CD4-positive, alpha-beta T cell treated with Interferon alpha-2 for 1 hour (primary cell): Measurements from ENCODE around the gene RPS3.
A peak's percentile ranks its signal among the peaks of the same experiment; 100 is the strongest.

Source experiments
- DNase-seq, 2 donors: peaks; one replicate each; pipeline ENCODE4 v3.0.0-alpha.2; 2020 to 2022

Gene RPS3

DNA sequence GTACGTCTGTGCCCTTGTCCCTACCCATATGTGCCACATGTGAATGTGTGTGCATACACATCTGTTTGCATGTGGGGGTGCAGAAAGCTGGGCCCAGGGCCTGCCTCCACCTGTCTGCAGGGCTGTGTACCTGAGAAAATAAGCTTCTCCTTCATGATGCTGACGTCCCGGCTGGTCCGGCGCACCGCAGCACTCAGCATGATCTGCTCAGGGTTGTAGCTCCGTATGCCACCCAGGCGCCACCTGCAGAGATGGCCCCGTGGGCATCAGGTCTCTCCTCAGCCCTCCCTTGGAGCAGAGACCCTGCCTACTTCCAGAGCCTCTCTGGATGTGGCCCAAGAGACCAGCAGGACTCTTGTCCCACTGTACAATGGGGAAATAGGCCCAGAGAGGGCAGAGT lies 37.5 kb downstream of the RPS3 start:
- no peak for DNase-seq

DNA sequence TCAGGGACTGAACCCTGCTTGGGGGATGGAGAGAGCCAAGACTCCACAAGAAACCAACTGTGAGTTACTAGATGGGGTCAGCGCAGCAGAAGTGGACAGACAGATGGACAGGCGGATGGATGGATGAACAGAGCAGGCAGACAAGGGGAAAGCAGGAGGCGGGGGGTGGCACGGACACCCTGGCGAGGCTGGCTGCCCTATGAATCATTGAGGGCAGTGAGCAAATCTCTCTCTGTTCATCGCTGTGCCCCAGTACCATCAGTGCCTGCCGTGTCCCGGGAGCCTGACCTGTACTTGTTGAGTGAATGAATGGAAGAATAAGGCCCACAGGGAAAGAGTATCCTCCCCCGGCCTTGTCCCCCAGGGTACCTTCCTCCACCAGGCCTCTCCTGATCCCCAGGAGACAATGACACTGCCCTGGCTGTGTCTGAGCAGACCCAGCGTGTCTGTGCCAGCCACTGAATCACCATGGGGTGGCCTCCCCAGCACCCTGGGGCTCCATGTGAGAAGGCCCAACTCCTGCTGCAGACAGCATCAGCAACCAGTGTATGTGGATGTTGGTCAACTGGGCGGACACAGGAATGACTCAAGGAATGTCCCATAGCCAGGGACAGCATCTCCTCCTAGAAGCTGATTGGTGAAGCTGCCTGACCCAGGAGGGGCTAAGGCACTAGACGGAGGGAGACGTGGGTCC lies 38.8 kb downstream of the RPS3 start:
- no peak for DNase-seq

DNA sequence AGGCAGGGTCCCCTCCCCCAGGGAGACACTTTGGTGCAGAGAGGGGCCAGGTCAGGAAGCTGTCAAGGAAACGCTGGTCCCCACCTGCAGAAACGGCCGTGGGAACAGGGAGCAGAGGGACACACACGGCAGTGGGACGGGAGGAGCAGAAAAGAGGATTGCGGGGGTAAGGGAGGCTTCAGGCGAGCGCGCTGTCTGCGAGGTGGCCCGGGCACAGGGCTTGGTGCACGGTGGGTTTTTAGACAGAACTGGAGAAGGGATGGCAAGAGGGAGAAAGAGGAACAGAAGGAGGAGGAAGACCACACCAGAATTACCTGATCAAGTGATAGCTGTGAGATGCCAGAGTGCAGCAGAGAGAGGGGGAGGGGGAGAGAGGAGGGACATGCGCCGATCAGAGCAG lies 39.7 kb downstream of the RPS3 start:
- no peak for DNase-seq

DNA sequence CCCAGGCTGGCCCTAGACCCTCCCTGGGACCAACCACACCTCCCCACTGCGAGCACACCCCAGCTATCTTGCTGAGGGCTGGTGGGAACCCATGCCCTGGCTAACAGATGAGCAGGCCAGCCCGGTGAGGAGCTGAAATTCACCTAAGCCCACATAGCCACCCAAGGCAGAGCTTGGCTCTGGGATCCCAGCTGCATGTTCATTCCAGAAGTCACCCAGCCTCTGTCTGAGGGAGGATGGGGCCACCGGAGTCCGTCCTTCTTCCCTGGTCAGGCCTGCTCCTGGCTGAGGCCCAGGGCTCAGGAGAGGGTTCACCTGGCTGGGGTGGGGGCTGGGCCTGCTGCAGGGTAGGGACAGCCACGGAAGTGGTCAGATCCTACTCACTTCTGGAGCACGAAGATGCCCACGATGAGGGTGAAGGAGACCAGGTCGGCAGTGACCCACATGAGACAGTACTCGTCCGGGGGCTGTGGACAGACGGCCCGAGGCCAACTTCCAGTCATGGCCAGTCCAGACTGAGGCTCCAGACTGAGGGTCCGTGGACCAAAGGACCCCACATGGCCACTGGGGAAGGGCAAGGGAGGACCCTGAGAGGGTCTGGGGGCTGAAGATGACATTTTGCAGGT lies 40.3 kb downstream of the RPS3 start:
- no peak for DNase-seq

DNA sequence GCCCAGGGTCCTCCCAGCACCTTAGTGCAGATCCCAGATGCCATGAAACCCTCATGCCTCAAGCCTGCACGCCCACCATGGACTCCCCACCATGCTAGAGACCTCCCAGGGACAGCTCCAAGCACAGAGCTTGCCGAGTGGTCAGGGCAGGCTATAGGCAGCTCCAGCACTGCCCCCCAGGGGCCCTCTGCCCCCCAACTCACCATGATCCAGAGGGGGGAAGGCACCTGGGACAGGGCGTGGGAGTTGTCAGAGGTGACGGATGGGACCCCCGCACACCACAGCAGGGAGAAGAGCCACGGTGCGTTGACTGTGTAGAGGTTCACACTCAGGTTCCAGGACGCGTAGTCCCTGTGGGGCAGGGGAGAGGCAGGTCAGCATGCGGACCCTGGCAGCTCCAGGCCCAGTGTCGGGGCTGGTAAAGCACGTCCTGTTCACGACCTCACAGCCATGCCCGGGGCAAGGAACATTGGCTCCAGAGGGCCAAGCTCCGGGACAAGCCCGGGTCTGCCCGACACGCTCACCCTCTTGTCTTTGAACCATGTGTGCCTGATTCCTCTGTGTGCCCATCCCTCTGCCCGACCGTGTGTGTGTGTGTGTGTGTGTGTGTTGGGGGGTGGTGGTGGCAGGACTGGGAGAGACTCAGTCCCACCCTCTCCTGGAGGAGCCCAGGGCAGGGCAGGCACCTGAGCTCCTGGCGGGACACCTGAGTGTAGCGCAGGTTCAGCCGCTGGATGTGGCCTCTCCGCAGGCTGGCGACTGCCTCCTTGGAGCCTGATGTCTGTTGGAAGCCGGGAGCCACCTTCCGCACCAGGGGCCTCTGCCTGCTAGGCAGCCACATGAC lies 41.9 kb downstream of the RPS3 start:
- DNase-seq: no peak

GRCh38 chr11:75441804-75442132 lies 42.5 kb downstream of the RPS3 start:
- DNase-seq: no peak

DNA sequence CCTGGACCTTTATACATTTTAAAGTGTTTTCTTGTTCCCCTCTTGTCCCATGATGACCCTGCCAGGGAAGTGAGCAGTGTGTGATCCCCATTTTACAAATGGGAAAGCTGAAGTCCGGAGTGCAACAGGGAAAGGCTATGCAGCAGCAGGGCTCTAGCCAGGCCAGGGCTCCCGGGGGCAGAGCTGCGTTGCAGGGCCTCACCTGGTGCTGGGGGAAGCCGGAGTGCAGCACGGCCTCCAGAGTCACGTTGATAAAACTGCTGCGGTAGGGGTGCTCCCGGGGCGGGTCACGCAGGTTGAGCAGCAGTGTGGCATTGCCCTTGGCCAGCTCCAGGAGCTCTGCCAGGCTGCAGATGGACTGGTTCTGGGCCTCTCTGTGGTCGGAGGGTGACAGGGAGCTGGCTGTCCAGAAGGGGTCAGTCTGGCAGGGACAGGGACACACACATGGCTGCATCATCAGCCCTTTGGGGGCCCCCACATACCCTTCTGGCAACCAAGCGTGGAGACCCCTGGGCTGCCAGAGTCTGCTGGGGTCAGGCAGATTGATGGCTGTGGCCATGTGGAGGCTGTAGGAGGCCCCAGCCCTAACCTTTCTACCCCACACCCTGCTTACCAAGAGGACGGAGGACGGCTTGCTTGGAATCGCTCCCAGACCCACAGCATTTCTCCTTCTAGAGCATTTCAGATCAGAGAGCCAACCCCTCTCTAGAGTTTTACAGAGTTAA lies 43.0 kb downstream of the RPS3 start:
- DNase-seq: no peak

DNA sequence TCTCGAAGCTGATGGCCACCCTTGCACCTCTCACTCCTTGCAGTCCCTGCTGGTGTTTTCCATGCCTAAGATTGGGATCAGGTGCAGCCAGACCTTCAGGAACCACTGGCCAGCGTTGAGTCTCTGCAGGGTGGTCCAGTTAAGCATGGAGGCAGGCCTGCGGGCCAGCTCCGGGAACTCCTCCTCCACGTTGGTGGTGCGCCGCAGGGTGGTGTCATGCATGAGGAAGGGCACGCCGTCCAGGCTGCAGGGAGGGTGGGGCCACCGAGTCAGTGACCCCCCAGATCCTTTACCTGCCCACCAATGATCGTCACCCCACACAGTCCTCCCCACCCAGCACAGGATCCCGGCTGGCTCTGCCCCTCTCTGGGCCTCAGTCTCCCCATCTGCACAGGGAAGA lies 43.7 kb downstream of the RPS3 start:
- DNase-seq: no peak

DNA sequence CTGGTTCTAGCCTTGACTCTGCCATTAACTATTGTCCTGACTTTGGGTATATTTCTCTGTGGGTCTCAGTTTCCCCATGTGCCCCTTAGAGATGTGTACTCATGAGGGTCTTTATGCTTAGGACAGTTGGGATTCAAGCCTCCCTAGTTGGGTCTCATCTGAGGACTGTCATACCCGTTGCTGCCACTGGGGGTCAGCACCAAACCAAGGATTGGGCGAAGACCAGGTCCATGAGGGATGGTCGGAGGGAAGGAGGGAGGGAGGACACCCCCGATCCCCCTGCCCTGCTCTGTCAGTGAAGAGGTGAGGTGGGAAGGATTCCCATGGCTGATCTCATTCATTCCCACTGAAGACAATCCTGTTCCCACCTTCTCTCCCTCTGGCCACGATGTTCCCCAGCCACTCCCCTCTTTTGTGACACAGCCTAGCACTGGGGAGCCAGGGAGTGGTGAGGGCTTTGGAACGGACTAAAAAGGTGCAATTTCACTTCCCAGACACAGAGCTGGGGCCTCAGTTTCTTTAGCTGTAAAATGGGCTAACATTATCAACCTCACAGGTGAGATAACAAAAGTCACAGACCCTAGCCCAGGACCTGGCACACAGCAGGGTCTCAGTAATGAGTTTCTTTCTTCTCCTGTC lies 46.1 kb downstream of the RPS3 start:
- peak; percentile 62 to 77 for DNase-seq

- no peak for DNase-seq
Measured at GRCh38 chr11:75447415-75447814, 48.1 kb downstream of the RPS3 start.

DNA sequence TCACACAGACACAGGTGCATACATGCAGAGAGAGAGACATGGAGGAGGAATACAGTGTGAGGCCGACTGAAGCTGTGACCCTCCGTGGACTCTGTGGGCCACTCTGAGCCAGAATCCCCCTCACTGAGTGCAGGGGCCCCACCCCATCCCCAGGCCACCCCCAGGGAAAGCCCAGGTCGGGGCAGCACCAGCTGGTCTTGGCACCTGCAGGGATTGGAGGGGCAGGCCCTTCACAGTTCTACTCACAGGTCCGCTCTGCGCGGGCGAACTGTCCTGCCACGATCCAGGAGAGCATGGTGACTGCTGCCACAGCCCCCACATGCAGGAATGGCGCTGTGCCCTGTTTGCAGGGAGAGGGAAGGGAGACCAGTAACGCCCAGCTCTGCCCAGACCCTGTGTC lies 50.0 kb downstream of the RPS3 start:
- DNase-seq: no peak

DNA sequence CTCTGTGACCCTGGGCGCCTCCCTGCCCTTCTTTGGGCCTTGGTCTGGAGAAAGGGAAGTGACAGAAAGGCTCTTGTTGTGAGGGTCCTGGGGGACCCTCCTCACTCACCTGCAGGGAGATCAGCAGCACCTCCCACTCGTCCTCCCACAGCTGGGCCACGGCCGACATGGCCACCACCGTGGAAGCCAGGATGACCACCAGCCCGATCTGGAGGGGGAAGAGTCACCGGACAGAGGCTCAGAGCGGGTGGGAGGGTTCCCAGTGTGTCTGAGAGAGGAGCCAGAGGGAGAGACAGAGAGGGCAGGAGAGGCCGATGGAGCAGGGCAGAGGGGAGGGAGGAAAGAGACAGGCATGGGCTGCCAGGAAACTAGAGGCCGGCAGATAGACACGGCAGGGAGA lies 50.5 kb downstream of the RPS3 start:
- no peak for DNase-seq

GRCh38 chr11:75450236-75450635 lies 50.9 kb downstream of the RPS3 start:
- no peak for DNase-seq

GRCh38 chr11:75450826-75451821 lies 51.8 kb downstream of the RPS3 start:
- peak in 1 of 2 donors; percentile 42 for DNase-seq

- DNase-seq: no peak
Measured at GRCh38 chr11:75453916-75454655, 54.8 kb downstream of the RPS3 start.

- no peak for DNase-seq
Measured at GRCh38 chr11:75454987-75455386, 55.7 kb downstream of the RPS3 start.
